CD4-positive, alpha-beta memory T cell (primary cell): ENCODE results near the gene ST13. TPM values are rescaled to one million over a fixed set of nuclear protein-coding genes. Genes with fewer than 3 reads are reported as not detected.
"Not testable (repeated sequence)": the region's sequence is repeated elsewhere in the genome, so short reads cannot be mapped to it uniquely, and the experiment has no call there.

ENCODE experiments used
- CTCF ChIA-PET: fragments of 350-600 bp; sonication (Branson Sonifier 250); formaldehyde crosslinking; loops from one replicate; lab custom pipeline; 2021; ENCODE audit warnings: inconsistent platforms; ENCODE audit not compliant: partially characterized antibody; lab: Charles Lee
- POLR2A ChIA-PET: fragments of 350-600 bp; sonication (Branson Sonifier 250); formaldehyde crosslinking; loops from one replicate; lab custom pipeline; 2021; ENCODE audit not compliant: partially characterized antibody; lab: Charles Lee
- DNase-seq, 5 donors: peaks; one replicate each; pipeline versions ENCODE4 v3.0.0 to v3.0.0-alpha.2; 2020 to 2022; ENCODE audit warnings: mixed read lengths in 1 of 5
- H3K27ac ChIP-seq: one replicate; pipeline ENCODE4 v1.7.0; 2013; ENCODE audit warnings: low read depth, low read length
- H3K27me3 ChIP-seq: 2 replicates; pipeline ENCODE4 v1.7.0; 2013; ENCODE audit warnings: mild to moderate bottlenecking, low read length, moderate library complexity; ENCODE audit not compliant: insufficient read depth
- H3K36me3 ChIP-seq: 2 replicates; pipeline ENCODE4 v1.7.0; 2013; ENCODE audit warnings: mild to moderate bottlenecking, low read length, moderate library complexity; ENCODE audit not compliant: insufficient read depth
- H3K4me1 ChIP-seq: 2 replicates; pipeline ENCODE4 v1.7.0; 2013; ENCODE audit warnings: mild to moderate bottlenecking, low read length, moderate library complexity; ENCODE audit not compliant: insufficient read depth
- H3K4me3 ChIP-seq, 2 donors: one replicate each; pipeline ENCODE4 v1.7.0; 2013; ENCODE audit warnings: low read length in 2 of 2, mild to moderate bottlenecking in 1 of 2
- H3K9me3 ChIP-seq, 2 donors: one replicate each; pipeline ENCODE4 v1.7.0; 2013; ENCODE audit warnings: low read length in 2 of 2, control low read depth in 1 of 2; ENCODE audit not compliant: control insufficient read depth in 1 of 2
- H3K27ac Mint-ChIP-seq, 7 donors: one replicate each; pipeline ENCODE4 v1.8.0; 2020 to 2021; ENCODE audit warnings: mixed read lengths in 7 of 7, mild to moderate bottlenecking in 6 of 7, inconsistent platforms in 3 of 7, moderate library complexity in 3 of 7
- H3K27me3 Mint-ChIP-seq, 2 donors: one replicate each; pipeline ENCODE4 v1.8.0; 2020 to 2021; ENCODE audit warnings: mixed read lengths in 2 of 2
- H3K36me3 Mint-ChIP-seq, 2 donors: one replicate each; pipeline ENCODE4 v1.8.0; 2020 to 2021; ENCODE audit warnings: mixed read lengths in 2 of 2, inconsistent platforms in 1 of 2, mild to moderate bottlenecking in 1 of 2
- H3K4me1 Mint-ChIP-seq, 4 donors: one replicate each; pipeline ENCODE4 v1.8.0; 2020 to 2021; ENCODE audit warnings: mixed read lengths in 4 of 4, mild to moderate bottlenecking in 1 of 4
- H3K4me3 Mint-ChIP-seq, 8 donors: one replicate each; pipeline ENCODE4 v1.8.0; 2020 to 2021; ENCODE audit warnings: mixed read lengths in 8 of 8, mild to moderate bottlenecking in 7 of 8, moderate library complexity in 6 of 8, inconsistent platforms in 3 of 8
- H3K9me3 Mint-ChIP-seq, 8 donors: one replicate each; pipeline ENCODE4 v1.8.0; 2020 to 2021; ENCODE audit warnings: mixed read lengths in 8 of 8, mild to moderate bottlenecking in 5 of 8, inconsistent platforms in 3 of 8, moderate library complexity in 1 of 8
- intact Hi-C: fragments of 100-400 bp; cut with micrococcal nuclease; formaldehyde crosslinking; loops from one replicate; pipeline ENCODE4 v1.15.1; 2023
- polyA plus RNA-seq, 2 donors: library from polyadenylated mRNA; unstranded; fragments of 300-500 nt; fragmentation: Illumina TruSeq; gene quantifications; one replicate each; pipeline ENCODE4 v1.2.3, GENCODE V29; 2021
- total RNA-seq, 2 experiments: library from RNA; stranded (reverse); gene quantifications; one replicate each; pipeline ENCODE4 v1.2.3, GENCODE V29; 2021

The ST13 gene
- total and polyA plus RNA-seq, 4 experiments from 2014 or later = 161 to 174 (median 168) TPM

GRCh38 chr22:40878922-40879321 is 22.5 kb upstream of the ST13 start:
- H3K9me3 ChIP-seq = no peaks in the 10 kb centered on the region
- H3K27me3 ChIP-seq = no peaks in the 10 kb centered on the region
- CTCF ChIA-PET = interaction anchor here (1.2 kb wide), 1 partner anchor 20 kb away, joined by 4 read pairs; no protein-coding TSS in a partner anchor
- Mint-ChIP-seq H3K9me3 (no peaks in the 10 kb centered on the region), H3K4me1 (no peaks in the 10 kb centered on the region), H3K36me3 (peaks cover 9 to 12% of the 10 kb centered on the region in 2 donors), H3K27me3 (no peaks in the 10 kb centered on the region), H3K27ac (peak overlapping the region in 1 of 7 donors; percentile 13), H3K4me3 (no peak overlapping the region)
- H3K4me1 ChIP-seq = no peaks in the 10 kb centered on the region
- no peak overlapping the region for H3K4me3 ChIP-seq
- H3K27ac ChIP-seq = no peak overlapping the region
- intact Hi-C loops = no loop called here
- H3K36me3 ChIP-seq = peaks cover 10% of the 10 kb centered on the region
- DNase-seq = no peak
- POLR2A ChIA-PET = no interaction called here

GRCh38 chr22:40877488-40877887 is 21.0 kb upstream of the ST13 start:
- DNase-seq = no peak
- Mint-ChIP-seq H3K36me3 (peaks cover 7 to 9% of the 10 kb centered on the region in 2 donors), H3K9me3 (no peaks in the 10 kb centered on the region), H3K4me3 (no peak overlapping the region), H3K27me3 (no peaks in the 10 kb centered on the region), H3K4me1 (no peaks in the 10 kb centered on the region), H3K27ac (peak overlapping the region in 1 of 7 donors; percentile 8)
- no peak overlapping the region for H3K27ac ChIP-seq
- no peaks in the 10 kb centered on the region for H3K27me3 ChIP-seq
- POLR2A ChIA-PET = interaction anchor here (0.6 kb wide), 1 partner anchor 868 kb away, joined by 3 read pairs; no protein-coding TSS in a partner anchor
- H3K4me3 ChIP-seq = no peak overlapping the region
- H3K9me3 ChIP-seq = no peaks in the 10 kb centered on the region
- H3K36me3 ChIP-seq = no peaks in the 10 kb centered on the region
- CTCF ChIA-PET = no interaction called here
- no peaks in the 10 kb centered on the region for H3K4me1 ChIP-seq
- intact Hi-C loops = no loop called here

GRCh38 chr22:40876907-40877306 is 20.5 kb upstream of the ST13 start:
- H3K4me3 ChIP-seq = no peak overlapping the region
- Mint-ChIP-seq H3K9me3 (no peaks in the 10 kb centered on the region), H3K27ac (peak overlapping the region in 1 of 7 donors; percentile 4), H3K4me1 (no peaks in the 10 kb centered on the region), H3K27me3 (no peaks in the 10 kb centered on the region), H3K36me3 (peaks cover 6 to 7% of the 10 kb centered on the region in 2 donors), H3K4me3 (no peak overlapping the region)
- no peaks in the 10 kb centered on the region for H3K27me3 ChIP-seq
- no peaks in the 10 kb centered on the region for H3K36me3 ChIP-seq
- no peak overlapping the region for H3K27ac ChIP-seq
- ChIA-PET CTCF (no interaction called here), POLR2A (interaction anchor here (0.6 kb wide), 1 partner anchor 867 kb away, joined by 3 read pairs; no protein-coding TSS in a partner anchor)
- no peak for DNase-seq
- H3K4me1 ChIP-seq = no peaks in the 10 kb centered on the region
- no peaks in the 10 kb centered on the region for H3K9me3 ChIP-seq
- intact Hi-C loops = no loop called here

- Histone ChIP-seq H3K27me3 (no peaks in the 10 kb centered on the region), H3K27ac (no peak overlapping the region), H3K36me3 (no peaks in the 10 kb centered on the region), H3K9me3 (no peaks in the 10 kb centered on the region), H3K4me1 (no peaks in the 10 kb centered on the region), H3K4me3 (no peak overlapping the region)
- DNase-seq = no peak
- no peak overlapping the region for H3K27ac Mint-ChIP-seq
- H3K27me3 Mint-ChIP-seq = no peaks in the 10 kb centered on the region
- intact Hi-C loops = no loop called here
- H3K4me3 Mint-ChIP-seq = no peak overlapping the region
- no peaks in the 10 kb centered on the region for H3K9me3 Mint-ChIP-seq
- H3K36me3 Mint-ChIP-seq = peaks cover 4 to 7% of the 10 kb centered on the region in 2 donors
- CTCF ChIA-PET = interaction anchor here (1.3 kb wide), 1 partner anchor 8 kb away, joined by 3 read pairs; no protein-coding TSS in a partner anchor
- POLR2A ChIA-PET = interaction anchor here (0.9 kb wide), 1 partner anchor 18 kb away, joined by 3 read pairs; the partner anchor contains the start of gene XPNPEP3
- peaks cover 0 to 1% (median 0%) of the 10 kb centered on the region in 4 donors for H3K4me1 Mint-ChIP-seq
Measured at GRCh38 chr22:40875111-40875510, 18.7 kb upstream of the ST13 start.

DNA sequence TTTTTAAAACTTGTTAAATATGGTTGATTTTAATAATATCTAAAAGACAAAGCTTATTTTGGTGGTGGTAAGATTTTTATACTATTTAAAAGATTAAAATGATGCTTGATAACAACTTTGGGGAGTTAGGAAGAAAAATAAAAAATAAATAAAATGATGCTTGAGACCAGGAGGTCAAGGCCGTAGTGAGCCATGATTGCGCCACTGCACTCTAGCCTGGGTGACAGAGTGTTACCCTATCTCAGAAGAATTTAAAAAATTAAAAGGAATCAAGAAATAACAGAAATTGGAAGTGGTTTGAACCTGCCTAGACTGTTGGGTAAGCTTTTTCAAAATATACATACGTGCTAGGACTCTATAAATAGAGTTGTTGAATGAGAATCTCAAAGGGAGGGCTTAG is 17.6 kb upstream of the ST13 start:
- Histone ChIP-seq H3K4me3 (no peak overlapping the region), H3K27ac (no peak overlapping the region), H3K27me3 (no peaks in the 10 kb centered on the region), H3K9me3 (no peaks in the 10 kb centered on the region), H3K4me1 (no peaks in the 10 kb centered on the region), H3K36me3 (no peaks in the 10 kb centered on the region)
- ChIA-PET POLR2A (interaction anchor here (0.9 kb wide), 1 partner anchor 17 kb away, joined by 3 read pairs; the partner anchor contains the start of gene XPNPEP3), CTCF (no interaction called here)
- peaks cover 0 to 1% (median 0%) of the 10 kb centered on the region in 4 donors for H3K4me1 Mint-ChIP-seq
- H3K9me3 Mint-ChIP-seq = no peaks in the 10 kb centered on the region
- intact Hi-C loops = no loop called here
- peaks cover 4 to 7% of the 10 kb centered on the region in 2 donors for H3K36me3 Mint-ChIP-seq
- DNase-seq = no peak
- no peak overlapping the region for H3K27ac Mint-ChIP-seq
- H3K4me3 Mint-ChIP-seq = no peak overlapping the region
- no peaks in the 10 kb centered on the region for H3K27me3 Mint-ChIP-seq

- H3K9me3 ChIP-seq, H3K27ac ChIP-seq, intact Hi-C loops, H3K4me3 ChIP-seq, H3K27me3 ChIP-seq, DNase-seq, H3K27me3 Mint-ChIP-seq, H3K4me3 Mint-ChIP-seq, H3K36me3 ChIP-seq, H3K9me3 Mint-ChIP-seq, H3K36me3 Mint-ChIP-seq, H3K4me1 ChIP-seq: not testable (repeated sequence)
- ChIA-PET CTCF (interaction anchor here (0.7 kb wide), 1 partner anchor 32 kb away, joined by 3 read pairs; no protein-coding TSS in a partner anchor), POLR2A (interaction anchor here (0.6 kb wide), 1 partner anchor 39 kb away, joined by 4 read pairs; no protein-coding TSS in a partner anchor)
- Mint-ChIP-seq H3K27ac (peak overlapping the region in 1 of 7 donors; percentile 14), H3K4me1 (peaks cover 8 to 21% (median 9%) of the 10 kb centered on the region in 4 donors)
Measured at GRCh38 chr22:40868379-40868778, 11.9 kb upstream of the ST13 start.

GRCh38 chr22:40867109-40867508 is 10.7 kb upstream of the ST13 start:
- Histone ChIP-seq H3K4me3 (no peak overlapping the region), H3K27ac (no peak overlapping the region), H3K9me3 (no peaks in the 10 kb centered on the region), H3K27me3 (no peaks in the 10 kb centered on the region), H3K4me1 (no peaks in the 10 kb centered on the region), H3K36me3 (peaks cover under 1% of the 10 kb centered on the region)
- ChIA-PET POLR2A (interaction anchor here (0.6 to 1.1 kb wide), 2 partner anchors 10 to 511 kb away, joined by 3 to 8 read pairs; partner anchors contain the start of genes ST13 and XPNPEP3), CTCF (interaction anchor here (1.1 kb wide), 1 partner anchor 9 kb away, joined by 3 read pairs; no protein-coding TSS in a partner anchor)
- peaks cover 10 to 27% (median 13%) of the 10 kb centered on the region in 4 donors for H3K4me1 Mint-ChIP-seq
- H3K27me3 Mint-ChIP-seq = no peaks in the 10 kb centered on the region
- H3K27ac Mint-ChIP-seq = peak overlapping the region in 1 of 7 donors; percentile 64
- no peaks in the 10 kb centered on the region for H3K9me3 Mint-ChIP-seq
- intact Hi-C loops = no loop called here
- DNase-seq = no peak
- H3K36me3 Mint-ChIP-seq = peaks cover 4 to 8% of the 10 kb centered on the region in 2 donors
- no peak overlapping the region for H3K4me3 Mint-ChIP-seq
